H1 (cell line): ENCODE results near the gene MIB1.

Source experiments
- CREB1 ChIP-seq: IDR thresholded peaks from 2 replicates; pipeline ENCODE4 v1.6.1; 2012; ENCODE audit warnings: inconsistent platforms
- CTCF ChIP-seq, 3 experiments: IDR thresholded peaks; 1 replicate in 2 of 3; 2 replicates in 1 of 3; pipeline versions ENCODE4 v1.5.1 to v1.6.1; 2011; ENCODE audit warnings: low read length in 3 of 3, mild to moderate bottlenecking in 3 of 3, inconsistent platforms in 2 of 3, low read depth in 1 of 3, moderate library complexity in 1 of 3; ENCODE audit not compliant: insufficient read depth in 1 of 3; ENCODE audit errors: control extremely low read depth in 1 of 3
- EP300 ChIP-seq, 2 experiments: IDR thresholded peaks; 1 replicate in 1 of 2; 2 replicates in 1 of 2; pipeline ENCODE4 v1.6.1; 2011 to 2012; ENCODE audit warnings: low read depth in 2 of 2, low read length in 2 of 2, mild to moderate bottlenecking in 2 of 2, borderline replicate concordance in 1 of 2, inconsistent platforms in 1 of 2, moderate library complexity in 1 of 2
- HDAC6 ChIP-seq: IDR thresholded peaks from one replicate; pipeline ENCODE4 v1.7.1; 2012; ENCODE audit warnings: low read depth, mild to moderate bottlenecking, inconsistent platforms, low read length, moderate library complexity
- JUND ChIP-seq: IDR thresholded peaks from 2 replicates; pipeline ENCODE4 v1.6.1; 2011; ENCODE audit warnings: mild to moderate bottlenecking, improper control_type of control experiment, low read length
- POLR2AphosphoS5 ChIP-seq: IDR thresholded peaks from 2 replicates; pipeline ENCODE4 v1.6.1; 2011; ENCODE audit warnings: low read depth, low read length
- RAD21 ChIP-seq, 2 experiments: IDR thresholded peaks in 1 of 2; conservative IDR thresholded peaks in 1 of 2; 2 replicates each; pipeline ENCODE4 v1.6.1; 2011; ENCODE audit warnings: low read depth in 2 of 2, low read length in 2 of 2, improper control_type of control experiment in 1 of 2, inconsistent platforms in 1 of 2, mild to moderate bottlenecking in 1 of 2, moderate library complexity in 1 of 2
- TAF1 ChIP-seq: IDR thresholded peaks from 2 replicates; pipeline ENCODE4 v1.6.1; 2011; ENCODE audit warnings: mild to moderate bottlenecking, low read depth, low read length
- TCF12 ChIP-seq: IDR thresholded peaks from 2 replicates; pipeline ENCODE4 v1.6.1; 2011; ENCODE audit warnings: low read depth, mild to moderate bottlenecking, low read length
- TEAD4 ChIP-seq: IDR thresholded peaks from 2 replicates; pipeline ENCODE4 v1.6.1; 2012; ENCODE audit warnings: low read depth, low read length, inconsistent platforms, mixed read lengths
- USF2 ChIP-seq: IDR thresholded peaks from 2 replicates; pipeline ENCODE4 v1.6.1; 2011; ENCODE audit warnings: low read length, improper control_type of control experiment
- YY1 ChIP-seq: IDR thresholded peaks from 2 replicates; pipeline ENCODE4 v1.6.1; 2011; ENCODE audit warnings: low read depth, mild to moderate bottlenecking, low read length

GRCh38 chr18:21831413-21831831 lies 90.8 kb downstream of the MIB1 start:
- no peak for TF ChIP-seq JUND
- TF ChIP-seq POLR2AphosphoS5 = no peak
- no peak for TF ChIP-seq TEAD4
- no peak for TF ChIP-seq CTCF (IDR thresholded peaks at IDR 0.05; ENCODE audit: control extremely low read depth in 1 of 3, insufficient read depth in 1 of 3, low read depth in 1 of 3, low read length in 3 of 3)
- TF ChIP-seq RAD21 (IDR thresholded peaks at IDR 0.05 in 1 of 2, conservative IDR thresholded peaks at IDR 0.05 in 1 of 2; ENCODE audit: low read depth in 2 of 2, low read length in 2 of 2) = no peak
- no peak for TF ChIP-seq USF2
- TF ChIP-seq TCF12 = no peak
- no peak for TF ChIP-seq EP300 (IDR thresholded peaks at IDR 0.05; ENCODE audit: borderline replicate concordance in 1 of 2, low read depth in 2 of 2, low read length in 2 of 2)
- no peak for TF ChIP-seq CREB1
- TF ChIP-seq YY1 = no peak
- no peak for TF ChIP-seq HDAC6
- TF ChIP-seq TAF1 = no peak
